ENCODE data around the gene GRID2IP. TPM values are rescaled to one million over a fixed set of nuclear protein-coding genes. Genes with fewer than 3 reads are reported as not detected.
A peak's percentile ranks its signal among the peaks of the same experiment; 100 is the strongest.
"Not testable (repeated sequence)": the region's sequence is repeated elsewhere in the genome, so short reads cannot be mapped to it uniquely, and the experiment has no call there.

The GRID2IP gene
- total and polyA plus RNA-seq, 2 donors from 2014 or later = 0.11 to 0.76 TPM

- no peak overlapping the region for H3K4me3 ChIP-seq (ENCODE audit: low read length in 3 of 3)
- no peaks in the 10 kb centered on the region for H3K27me3 ChIP-seq (ENCODE audit: control insufficient read depth, insufficient read depth, low read length)
- H3K36me3 ChIP-seq (ENCODE audit: control insufficient read depth in 2 of 3, insufficient read depth in 3 of 3, low read length in 3 of 3) = peaks cover 0 to 23% (median 7%) of the 10 kb centered on the region in 3 donors
- intact Hi-C loops (cut with DNase I) = no loop called here
- H3K4me1 ChIP-seq (ENCODE audit: control insufficient read depth in 2 of 3, insufficient read depth in 2 of 3, low read depth in 1 of 3, low read length in 3 of 3) = peaks cover 2 to 19% (median 9%) of the 10 kb centered on the region in 3 donors
- TF ChIP-seq CTCF (IDR thresholded peaks at IDR 0.05; ENCODE audit: borderline replicate concordance, extremely low read depth, insufficient read depth) = no peak
- FAIRE-seq (no peak), DNase-seq (no peak)
- no peak overlapping the region for H3K9ac ChIP-seq (ENCODE audit: low read length in 3 of 3)
- H3K9me3 ChIP-seq (ENCODE audit: control insufficient read depth in 2 of 3, insufficient read depth in 1 of 3, low read length in 3 of 3) = no peaks in the 10 kb centered on the region
- no peak overlapping the region for H3K27ac ChIP-seq (ENCODE audit: low read depth in 2 of 2, low read length in 2 of 2)
Observed at GRCh38 chr7:6475433-6476186, 75.7 kb downstream of the GRID2IP start.

- H3K36me3 ChIP-seq (ENCODE audit: control insufficient read depth in 2 of 3, insufficient read depth in 3 of 3, low read length in 3 of 3) = peaks cover 15 to 51% (median 32%) of the 10 kb centered on the region in 3 donors
- intact Hi-C loops (cut with DNase I) = no loop called here
- H3K4me1 ChIP-seq (ENCODE audit: control insufficient read depth in 2 of 3, insufficient read depth in 2 of 3, low read depth in 1 of 3, low read length in 3 of 3) = no peaks in the 10 kb centered on the region
- FAIRE-seq (no peak), DNase-seq (no peak)
- H3K4me3 ChIP-seq (ENCODE audit: low read length in 3 of 3) = no peak overlapping the region
- H3K27me3 ChIP-seq (ENCODE audit: control insufficient read depth, insufficient read depth, low read length) = no peaks in the 10 kb centered on the region
- no peak for TF ChIP-seq CTCF (IDR thresholded peaks at IDR 0.05; ENCODE audit: borderline replicate concordance, extremely low read depth, insufficient read depth)
- H3K9me3 ChIP-seq (ENCODE audit: control insufficient read depth in 2 of 3, insufficient read depth in 1 of 3, low read length in 3 of 3) = no peaks in the 10 kb centered on the region
- H3K9ac ChIP-seq (ENCODE audit: low read length in 3 of 3) = no peak overlapping the region
- no peak overlapping the region for H3K27ac ChIP-seq (ENCODE audit: low read depth in 2 of 2, low read length in 2 of 2)
Observed at GRCh38 chr7:6465862-6466261, 85.4 kb downstream of the GRID2IP start.

- H3K9ac ChIP-seq (ENCODE audit: low read length in 3 of 3) = not testable (repeated sequence)
- H3K36me3 ChIP-seq (ENCODE audit: control insufficient read depth in 2 of 3, insufficient read depth in 3 of 3, low read length in 3 of 3) = peaks cover 15 to 40% (median 28%) of the 10 kb centered on the region in 3 donors
Observed at GRCh38 chr7:6463609-6464008, 87.7 kb downstream of the GRID2IP start.

GRCh38 chr7:6461946-6462550 lies 89.2 kb downstream of the GRID2IP start:
- no peaks in the 10 kb centered on the region for H3K4me1 ChIP-seq (ENCODE audit: control insufficient read depth in 2 of 3, insufficient read depth in 2 of 3, low read depth in 1 of 3, low read length in 3 of 3)
- intact Hi-C loops (cut with DNase I) = no loop called here
- H3K9me3 ChIP-seq (ENCODE audit: control insufficient read depth in 2 of 3, insufficient read depth in 1 of 3, low read length in 3 of 3) = no peaks in the 10 kb centered on the region
- H3K27ac ChIP-seq (ENCODE audit: low read depth in 2 of 2, low read length in 2 of 2) = no peak overlapping the region
- H3K4me3 ChIP-seq (ENCODE audit: low read length in 3 of 3) = no peak overlapping the region
- no peak for TF ChIP-seq CTCF (IDR thresholded peaks at IDR 0.05; ENCODE audit: borderline replicate concordance, extremely low read depth, insufficient read depth)
- H3K9ac ChIP-seq (ENCODE audit: low read length in 3 of 3) = no peak overlapping the region
- DNase-seq = peak in 1 of 5 donors; percentile 24
- H3K36me3 ChIP-seq (ENCODE audit: control insufficient read depth in 2 of 3, insufficient read depth in 3 of 3, low read length in 3 of 3) = peaks cover 15 to 36% (median 21%) of the 10 kb centered on the region in 3 donors
- H3K27me3 ChIP-seq (ENCODE audit: control insufficient read depth, insufficient read depth, low read length) = no peaks in the 10 kb centered on the region
- no peak for FAIRE-seq

More at GRCh38 chr7:6463609-6464008, 87.7 kb downstream of the GRID2IP start:
- H3K4me3 ChIP-seq (ENCODE audit: low read length in 3 of 3); H3K27ac ChIP-seq (ENCODE audit: low read depth in 2 of 2, low read length in 2 of 2); FAIRE-seq; H3K4me1 ChIP-seq (ENCODE audit: control insufficient read depth in 2 of 3, insufficient read depth in 2 of 3, low read depth in 1 of 3, low read length in 3 of 3); H3K27me3 ChIP-seq (ENCODE audit: control insufficient read depth, insufficient read depth, low read length); intact Hi-C loops (cut with DNase I); H3K9me3 ChIP-seq (ENCODE audit: control insufficient read depth in 2 of 3, insufficient read depth in 1 of 3, low read length in 3 of 3): not testable (repeated sequence)
- peak in 1 of 5 donors; percentile 16 for DNase-seq
